ENCODE results near the gene FAM162A. TPM values are rescaled to one million over a fixed set of nuclear protein-coding genes. Genes with fewer than 3 reads are reported as not detected.

Gene FAM162A
- total RNA-seq, 1 donor from 2014 or later: 65.1 TPM

- Histone ChIP-seq H2AFZ (ENCODE audit: low read depth, low read length) (no peak overlapping the region), H3K9me3 (ENCODE audit: insufficient read depth, low read depth, low read length) (no peaks in the 10 kb centered on the region), H3K79me2 (ENCODE audit: insufficient read depth, low read length) (no peaks in the 10 kb centered on the region), H3K9ac (ENCODE audit: low read length) (no peak overlapping the region), H3K4me1 (ENCODE audit: insufficient read depth, low read length) (peaks cover 5% of the 10 kb centered on the region), H3K4me2 (ENCODE audit: low read length) (no peak overlapping the region), H3K27ac (ENCODE audit: low read depth, low read length) (no peak overlapping the region), H3K36me3 (ENCODE audit: insufficient read depth, low read length) (no peaks in the 10 kb centered on the region), H3K27me3 (ENCODE audit: insufficient read depth, low read length) (no peaks in the 10 kb centered on the region), H3K4me3 (ENCODE audit: insufficient read depth, low read depth, low read length) (no peak overlapping the region), H4K20me1 (ENCODE audit: insufficient read depth, low read length) (no peaks in the 10 kb centered on the region)
- FAIRE-seq (no peak), DNase-seq (ENCODE audit: low read depth) (no peak)
- peaks cover 28% of the 10 kb centered on the region for H3K4me1 Mint-ChIP-seq (ENCODE audit: low read depth, unreplicated experiment)
- no peak overlapping the region for H3K4me3 Mint-ChIP-seq (ENCODE audit: unreplicated experiment)
- no peaks in the 10 kb centered on the region for H3K9me3 Mint-ChIP-seq (ENCODE audit: unreplicated experiment)
- H3K27me3 Mint-ChIP-seq (ENCODE audit: low read depth, unreplicated experiment): no peaks in the 10 kb centered on the region
- H3K27ac Mint-ChIP-seq (ENCODE audit: unreplicated experiment): no peak overlapping the region
- TF ChIP-seq CTCF (IDR thresholded peaks at IDR 0.05; ENCODE audit: insufficient read depth, low read depth, low read length) (no peak), EZH2 (IDR thresholded peaks at IDR 0.05; ENCODE audit: insufficient read depth, low read length) (no peak)
- H3K36me3 Mint-ChIP-seq (ENCODE audit: low read depth, unreplicated experiment): no peaks in the 10 kb centered on the region
Observed at GRCh38 chr3:122390665-122391064, 6.7 kb downstream of the FAM162A start.

- H4K20me1 ChIP-seq (ENCODE audit: insufficient read depth, low read length): no peaks in the 10 kb centered on the region
- H3K36me3 Mint-ChIP-seq (ENCODE audit: low read depth, unreplicated experiment): no peaks in the 10 kb centered on the region
- no peaks in the 10 kb centered on the region for H3K9me3 ChIP-seq (ENCODE audit: insufficient read depth, low read depth, low read length)
- H2AFZ ChIP-seq (ENCODE audit: low read depth, low read length): no peak overlapping the region
- H3K9ac ChIP-seq (ENCODE audit: low read length): no peak overlapping the region
- no peak overlapping the region for H3K27ac ChIP-seq (ENCODE audit: low read depth, low read length)
- no peak for DNase-seq (ENCODE audit: low read depth)
- no peak overlapping the region for H3K4me2 ChIP-seq (ENCODE audit: low read length)
- H3K36me3 ChIP-seq (ENCODE audit: insufficient read depth, low read length): no peaks in the 10 kb centered on the region
- TF ChIP-seq EZH2 (IDR thresholded peaks at IDR 0.05; ENCODE audit: insufficient read depth, low read length): no peak
- no peak for TF ChIP-seq CTCF (IDR thresholded peaks at IDR 0.05; ENCODE audit: insufficient read depth, low read depth, low read length)
- no peak overlapping the region for H3K27ac Mint-ChIP-seq (ENCODE audit: unreplicated experiment)
- peaks cover 39% of the 10 kb centered on the region for H3K4me1 Mint-ChIP-seq (ENCODE audit: low read depth, unreplicated experiment)
- no peaks in the 10 kb centered on the region for H3K79me2 ChIP-seq (ENCODE audit: insufficient read depth, low read length)
- no peaks in the 10 kb centered on the region for H3K27me3 Mint-ChIP-seq (ENCODE audit: low read depth, unreplicated experiment)
- no peaks in the 10 kb centered on the region for H3K9me3 Mint-ChIP-seq (ENCODE audit: unreplicated experiment)
- no peak overlapping the region for H3K4me3 ChIP-seq (ENCODE audit: insufficient read depth, low read depth, low read length)
- peak; percentile 17 for FAIRE-seq
- H3K4me3 Mint-ChIP-seq (ENCODE audit: unreplicated experiment): no peak overlapping the region
- peaks cover 5% of the 10 kb centered on the region for H3K4me1 ChIP-seq (ENCODE audit: insufficient read depth, low read length)
- H3K27me3 ChIP-seq (ENCODE audit: insufficient read depth, low read length): no peaks in the 10 kb centered on the region
Observed at GRCh38 chr3:122391681-122392446, 7.9 kb downstream of the FAM162A start.

All from astrocyte (in vitro differentiated cells and primary cell).